Uterus (tissue), 2 donors: Measurements from ENCODE around the gene ANGPTL4.

Experiments
- POLR2A ChIP-seq, 2 donors: fragments of 450-650 bp; IDR thresholded peaks; one replicate each; pipeline ENCODE4 v1.6.1; 2016; ENCODE audit warnings: antibody characterized with exemption in 2 of 2, mild to moderate bottlenecking in 1 of 2, moderate library complexity in 1 of 2
- TF ChIP-seq, protein P1 (sequence below), 4 experiments: fragments of 200-600 bp in 2 of 4; fragments of 450-650 bp in 2 of 4; sonication (generic) in 2 of 4; IDR thresholded peaks; one replicate each; pipeline ENCODE4 v1.5.1; 2016 to 2019; ENCODE audit warnings: antibody characterized with exemption in 4 of 4, mild to moderate bottlenecking in 2 of 4, moderate library complexity in 1 of 4

GRCh38 chr19:8321986-8322637 lies 41.8 kb upstream of the ANGPTL4 start:
- TF ChIP-seq, protein P1, sequence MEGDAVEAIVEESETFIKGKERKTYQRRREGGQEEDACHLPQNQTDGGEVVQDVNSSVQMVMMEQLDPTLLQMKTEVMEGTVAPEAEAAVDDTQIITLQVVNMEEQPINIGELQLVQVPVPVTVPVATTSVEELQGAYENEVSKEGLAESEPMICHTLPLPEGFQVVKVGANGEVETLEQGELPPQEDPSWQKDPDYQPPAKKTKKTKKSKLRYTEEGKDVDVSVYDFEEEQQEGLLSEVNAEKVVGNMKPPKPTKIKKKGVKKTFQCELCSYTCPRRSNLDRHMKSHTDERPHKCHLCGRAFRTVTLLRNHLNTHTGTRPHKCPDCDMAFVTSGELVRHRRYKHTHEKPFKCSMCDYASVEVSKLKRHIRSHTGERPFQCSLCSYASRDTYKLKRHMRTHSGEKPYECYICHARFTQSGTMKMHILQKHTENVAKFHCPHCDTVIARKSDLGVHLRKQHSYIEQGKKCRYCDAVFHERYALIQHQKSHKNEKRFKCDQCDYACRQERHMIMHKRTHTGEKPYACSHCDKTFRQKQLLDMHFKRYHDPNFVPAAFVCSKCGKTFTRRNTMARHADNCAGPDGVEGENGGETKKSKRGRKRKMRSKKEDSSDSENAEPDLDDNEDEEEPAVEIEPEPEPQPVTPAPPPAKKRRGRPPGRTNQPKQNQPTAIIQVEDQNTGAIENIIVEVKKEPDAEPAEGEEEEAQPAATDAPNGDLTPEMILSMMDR (IDR thresholded peaks at IDR 0.05) = no peak
- TF ChIP-seq POLR2A (IDR thresholded peaks at IDR 0.05) = no peak
